ENCODE data around the gene CDH22. TPM values are rescaled to one million over a fixed set of nuclear protein-coding genes. Genes with fewer than 3 reads are reported as not detected.

Gene CDH22, protein sequence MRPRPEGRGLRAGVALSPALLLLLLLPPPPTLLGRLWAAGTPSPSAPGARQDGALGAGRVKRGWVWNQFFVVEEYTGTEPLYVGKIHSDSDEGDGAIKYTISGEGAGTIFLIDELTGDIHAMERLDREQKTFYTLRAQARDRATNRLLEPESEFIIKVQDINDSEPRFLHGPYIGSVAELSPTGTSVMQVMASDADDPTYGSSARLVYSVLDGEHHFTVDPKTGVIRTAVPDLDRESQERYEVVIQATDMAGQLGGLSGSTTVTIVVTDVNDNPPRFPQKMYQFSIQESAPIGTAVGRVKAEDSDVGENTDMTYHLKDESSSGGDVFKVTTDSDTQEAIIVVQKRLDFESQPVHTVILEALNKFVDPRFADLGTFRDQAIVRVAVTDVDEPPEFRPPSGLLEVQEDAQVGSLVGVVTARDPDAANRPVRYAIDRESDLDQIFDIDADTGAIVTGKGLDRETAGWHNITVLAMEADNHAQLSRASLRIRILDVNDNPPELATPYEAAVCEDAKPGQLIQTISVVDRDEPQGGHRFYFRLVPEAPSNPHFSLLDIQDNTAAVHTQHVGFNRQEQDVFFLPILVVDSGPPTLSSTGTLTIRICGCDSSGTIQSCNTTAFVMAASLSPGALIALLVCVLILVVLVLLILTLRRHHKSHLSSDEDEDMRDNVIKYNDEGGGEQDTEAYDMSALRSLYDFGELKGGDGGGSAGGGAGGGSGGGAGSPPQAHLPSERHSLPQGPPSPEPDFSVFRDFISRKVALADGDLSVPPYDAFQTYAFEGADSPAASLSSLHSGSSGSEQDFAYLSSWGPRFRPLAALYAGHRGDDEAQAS
- total RNA-seq (not detected), polyA plus RNA-seq (not detected)

DNA sequence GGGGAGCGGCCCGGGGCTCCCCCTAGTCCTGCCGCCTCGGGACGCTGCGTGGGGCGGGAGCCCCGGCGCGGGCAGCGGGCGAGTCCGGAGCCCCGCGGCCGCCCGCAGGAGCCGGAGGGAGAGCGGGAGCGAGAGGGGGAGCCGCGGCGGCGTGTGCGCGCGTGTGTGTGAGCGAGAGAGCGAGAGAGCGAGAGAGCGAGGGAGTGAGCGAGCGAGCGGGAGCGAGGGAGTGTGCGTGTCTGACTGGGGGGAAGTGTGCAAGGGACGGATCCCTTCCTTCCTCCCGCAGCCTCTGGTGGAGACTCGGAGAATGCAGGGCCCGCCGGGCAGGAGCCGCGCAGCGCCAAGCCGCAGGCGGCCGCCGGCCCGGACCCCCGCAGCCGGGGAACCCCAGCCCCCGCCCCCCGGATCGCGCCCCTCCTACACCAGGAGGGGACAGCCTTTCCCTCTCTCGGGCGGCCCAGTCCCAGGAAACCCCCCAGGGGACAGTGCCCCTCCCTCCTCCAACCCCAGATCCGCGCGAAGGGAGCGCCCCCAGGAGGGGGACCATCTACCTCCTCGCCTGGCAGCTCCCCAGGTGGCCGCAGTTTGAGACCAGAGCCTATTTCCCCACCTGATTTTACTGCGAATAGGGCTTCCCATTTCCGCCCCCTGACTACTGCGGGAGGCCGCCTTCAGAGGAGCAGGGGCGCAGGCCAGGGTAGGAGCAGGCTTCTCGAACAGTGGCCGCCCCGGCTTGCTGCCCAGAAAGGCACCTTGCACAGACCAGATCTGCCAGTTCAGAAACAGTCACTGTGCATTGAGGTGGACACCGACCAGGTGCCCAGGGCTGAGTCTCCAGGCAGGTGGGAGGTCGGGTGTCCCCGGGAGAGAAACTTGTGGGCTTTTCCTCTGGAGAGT, at the start of gene CDH22:
CDH22 (minus strand) TSS at position 241 of the 900 bp plus-strand sequence. CDS start 57,204 bp downstream, outside the sequence.
- Histone ChIP-seq H3K9me3 (ENCODE audit: control insufficient read depth in 2 of 2, low read length in 2 of 2) (no peaks in the 10 kb centered on the region), H3K36me3 (ENCODE audit: control insufficient read depth, insufficient read depth, low read length) (no peaks in the 10 kb centered on the region), H3K27ac (ENCODE audit: insufficient read depth, low read length, poor library complexity, severe bottlenecking) (no peak within 1 kb of the TSS), H3K4me1 (ENCODE audit: control insufficient read depth, insufficient read depth, low read length, poor library complexity, severe bottlenecking) (peaks cover 25% of the 10 kb centered on the region), H3K4me3 (ENCODE audit: low read depth, low read length) (no peak within 1 kb of the TSS), H3K27me3 (ENCODE audit: control insufficient read depth, insufficient read depth, low read length) (peaks cover 46% of the 10 kb centered on the region)
- Mint-ChIP-seq H3K4me3 (peak within 1 kb of the TSS; percentile 48 to 86 (median 74)), H3K4me1 (peaks cover 0 to 25% (median 14%) of the 10 kb centered on the region in 4 donors), H3K27ac (peak within 1 kb of the TSS in 1 of 3 donors; percentile 30), H3K27me3 (peaks cover 69% of the 10 kb centered on the region), H3K9me3 (peaks cover 0 to 2% (median 0%) of the 10 kb centered on the region in 7 donors), H3K36me3 (no peaks in the 10 kb centered on the region)
- DNase-seq (peak; percentile 10 to 29 (median 20)), ATAC-seq (ENCODE audit: low read depth in 2 of 2) (peak in 1 of 2 donors; percentile 30)

DNA sequence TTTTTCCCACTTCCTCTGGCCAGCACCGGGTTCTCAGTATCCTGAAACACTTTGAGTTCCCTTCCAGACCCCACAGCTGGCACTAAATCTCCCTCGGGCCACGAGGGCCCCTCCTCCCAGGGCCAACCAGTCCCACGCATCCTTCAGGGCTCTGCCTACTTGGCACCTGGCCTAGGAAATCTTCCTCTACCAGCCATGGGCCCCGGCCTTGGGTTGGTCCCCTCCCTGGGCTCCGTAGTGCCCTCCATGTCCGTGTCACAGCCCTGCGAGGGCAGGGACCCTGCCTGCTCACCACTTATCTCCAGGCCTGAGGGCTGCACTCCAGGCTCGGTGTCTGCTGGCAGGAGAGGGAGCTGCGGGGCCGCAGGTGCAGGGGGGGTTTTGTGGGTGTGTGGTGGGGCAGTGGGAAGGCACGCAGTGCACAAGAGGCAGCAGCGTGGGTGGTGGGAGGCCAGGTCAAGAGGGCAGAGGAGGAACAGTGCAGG, 48.8 kb upstream of the CDH22 start:
- Histone ChIP-seq H3K27me3 (ENCODE audit: control insufficient read depth, insufficient read depth, low read length) (no peaks in the 10 kb centered on the region), H3K9me3 (ENCODE audit: control insufficient read depth in 2 of 2, low read length in 2 of 2) (no peaks in the 10 kb centered on the region), H3K36me3 (ENCODE audit: control insufficient read depth, insufficient read depth, low read length) (peaks cover 42% of the 10 kb centered on the region), H3K4me3 (ENCODE audit: low read depth, low read length) (no peak overlapping the region), H3K4me1 (ENCODE audit: control insufficient read depth, insufficient read depth, low read length, poor library complexity, severe bottlenecking) (peaks cover 39% of the 10 kb centered on the region), H3K27ac (ENCODE audit: insufficient read depth, low read length, poor library complexity, severe bottlenecking) (peak overlapping the region; percentile 44)
- Mint-ChIP-seq H3K9me3 (no peaks in the 10 kb centered on the region), H3K4me1 (peaks cover 6 to 73% (median 40%) of the 10 kb centered on the region in 4 donors), H3K4me3 (peak overlapping the region in 1 of 4 donors; percentile 38), H3K27me3 (no peaks in the 10 kb centered on the region), H3K36me3 (peaks cover 15% of the 10 kb centered on the region), H3K27ac (peak overlapping the region; percentile 59 to 86 (median 71))
- DNase-seq (no peak), ATAC-seq (ENCODE audit: low read depth in 2 of 2) (peak in 1 of 2 donors; percentile 10)

DNA sequence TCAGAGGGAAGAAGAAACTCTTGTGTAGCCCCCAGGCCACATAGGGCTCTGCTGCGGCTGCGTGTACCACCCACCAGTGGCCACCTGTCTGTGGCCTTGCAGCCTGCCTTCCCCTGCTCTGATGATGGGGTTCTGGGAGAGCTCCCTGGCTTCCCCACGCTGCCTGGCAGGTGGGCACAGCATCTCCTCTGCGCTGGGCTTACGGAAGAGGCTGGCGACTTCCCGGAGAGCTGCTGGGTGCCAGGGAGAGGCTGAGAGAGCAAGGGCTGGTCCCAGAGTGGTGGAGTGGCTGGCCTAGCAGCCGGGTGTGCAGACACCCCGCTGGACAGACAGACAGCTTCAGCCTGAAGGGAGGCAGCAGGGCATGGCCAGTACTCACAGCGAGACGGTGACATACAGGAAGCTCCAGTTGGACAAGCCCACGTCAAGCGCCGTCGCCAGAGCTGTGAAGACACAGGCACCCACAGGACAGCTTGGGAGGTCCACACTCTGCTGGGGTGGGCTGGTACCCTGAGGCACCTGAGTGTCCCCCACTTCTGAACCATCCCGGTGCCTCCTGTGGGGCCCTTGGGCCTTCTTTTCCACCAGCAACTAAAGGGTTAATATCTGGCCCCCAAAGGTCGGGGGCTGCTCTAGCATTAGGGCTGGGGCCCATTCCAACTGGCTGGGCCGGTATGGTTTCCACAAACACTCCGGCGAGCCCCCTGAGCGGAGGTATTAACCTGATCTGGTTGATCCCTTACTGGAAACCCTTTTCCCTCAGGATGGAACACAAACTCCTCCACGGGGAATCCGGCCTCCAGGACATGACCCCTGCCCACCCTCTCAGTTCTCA, 48.1 kb upstream of the CDH22 start:
- no peaks in the 10 kb centered on the region for H3K27me3 ChIP-seq (ENCODE audit: control insufficient read depth, insufficient read depth, low read length)
- peaks cover 5 to 66% (median 34%) of the 10 kb centered on the region in 4 donors for H3K4me1 Mint-ChIP-seq
- H3K4me3 Mint-ChIP-seq = no peak overlapping the region
- peaks cover 15% of the 10 kb centered on the region for H3K36me3 Mint-ChIP-seq
- H3K4me3 ChIP-seq (ENCODE audit: low read depth, low read length) = no peak overlapping the region
- peaks cover 33% of the 10 kb centered on the region for H3K4me1 ChIP-seq (ENCODE audit: control insufficient read depth, insufficient read depth, low read length, poor library complexity, severe bottlenecking)
- H3K27me3 Mint-ChIP-seq = no peaks in the 10 kb centered on the region
- DNase-seq (no peak), ATAC-seq (ENCODE audit: low read depth in 2 of 2) (no peak)
- no peaks in the 10 kb centered on the region for H3K9me3 ChIP-seq (ENCODE audit: control insufficient read depth in 2 of 2, low read length in 2 of 2)
- peak overlapping the region; percentile 44 for H3K27ac ChIP-seq (ENCODE audit: insufficient read depth, low read length, poor library complexity, severe bottlenecking)
- no peaks in the 10 kb centered on the region for H3K9me3 Mint-ChIP-seq
- H3K36me3 ChIP-seq (ENCODE audit: control insufficient read depth, insufficient read depth, low read length) = peaks cover 45% of the 10 kb centered on the region
- peak overlapping the region in 2 of 3 donors; percentile 69 to 91 for H3K27ac Mint-ChIP-seq

DNA sequence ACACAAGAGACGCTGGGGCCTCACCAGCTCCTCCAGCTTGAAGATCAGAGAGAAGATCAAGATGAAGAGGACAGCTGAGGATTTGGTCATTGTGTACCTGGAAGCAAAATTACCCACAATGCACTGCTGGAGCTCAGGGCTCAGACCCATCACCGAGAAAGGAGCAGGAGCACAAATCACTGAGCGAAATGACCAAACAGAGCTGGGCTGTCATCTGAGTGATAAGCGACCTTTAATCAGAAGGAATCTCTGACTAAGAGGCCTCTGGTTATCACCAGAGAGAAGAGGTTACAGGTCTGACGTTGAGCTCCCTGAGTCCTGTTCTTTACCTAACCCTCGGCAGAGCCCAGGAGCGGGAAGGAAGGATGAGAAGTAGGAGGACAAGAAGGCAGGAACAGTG, 47.5 kb upstream of the CDH22 start:
- no peak overlapping the region for H3K4me3 ChIP-seq (ENCODE audit: low read depth, low read length)
- Mint-ChIP-seq H3K36me3 (peaks cover 13% of the 10 kb centered on the region), H3K9me3 (no peaks in the 10 kb centered on the region), H3K27ac (peak overlapping the region; percentile 48 to 91 (median 69)), H3K4me1 (peaks cover 0 to 60% (median 27%) of the 10 kb centered on the region in 4 donors), H3K4me3 (no peak overlapping the region), H3K27me3 (no peaks in the 10 kb centered on the region)
- peaks cover 27% of the 10 kb centered on the region for H3K4me1 ChIP-seq (ENCODE audit: control insufficient read depth, insufficient read depth, low read length, poor library complexity, severe bottlenecking)
- peaks cover 51% of the 10 kb centered on the region for H3K36me3 ChIP-seq (ENCODE audit: control insufficient read depth, insufficient read depth, low read length)
- no peaks in the 10 kb centered on the region for H3K27me3 ChIP-seq (ENCODE audit: control insufficient read depth, insufficient read depth, low read length)
- H3K9me3 ChIP-seq (ENCODE audit: control insufficient read depth in 2 of 2, low read length in 2 of 2) = no peaks in the 10 kb centered on the region
- DNase-seq (no peak), ATAC-seq (ENCODE audit: low read depth in 2 of 2) (no peak)
- H3K27ac ChIP-seq (ENCODE audit: insufficient read depth, low read length, poor library complexity, severe bottlenecking) = no peak overlapping the region

DNA sequence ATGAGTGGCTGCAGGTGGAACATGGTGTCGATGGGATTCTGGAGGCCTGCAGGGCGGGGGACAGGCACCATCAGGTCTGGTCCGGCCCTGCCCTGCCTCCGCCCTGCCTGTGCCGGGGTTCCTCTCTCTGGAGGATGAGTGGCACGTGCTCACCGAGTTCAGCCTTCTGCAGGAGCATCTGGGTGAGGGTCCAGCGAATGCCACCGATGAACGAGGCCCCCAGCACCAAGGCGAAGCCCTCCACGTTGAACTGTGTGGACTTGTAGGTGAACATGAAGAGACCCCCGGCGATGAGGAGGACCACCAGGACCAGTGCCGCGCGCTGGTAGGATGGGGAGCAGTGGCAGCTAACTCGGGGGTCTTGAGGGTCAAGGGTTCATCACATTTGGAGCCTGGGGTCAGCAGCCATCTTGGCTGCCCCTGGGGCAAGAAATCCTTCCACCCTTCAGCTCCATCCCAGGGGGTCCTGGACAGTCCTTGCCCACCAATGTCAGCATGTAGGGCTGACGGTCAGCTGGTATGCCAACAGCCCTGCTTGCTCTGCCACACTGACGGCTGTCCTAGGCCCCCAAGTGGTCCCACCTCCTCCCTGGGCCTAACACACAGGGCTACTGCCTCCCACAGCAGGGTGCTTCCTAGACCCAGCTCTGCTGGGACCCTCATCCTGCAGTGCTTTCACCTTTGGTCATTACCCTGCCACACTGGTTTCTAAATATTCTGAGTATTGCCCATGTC, 46.8 kb upstream of the CDH22 start:
- Mint-ChIP-seq H3K9me3 (no peaks in the 10 kb centered on the region), H3K4me1 (peaks cover 0 to 54% (median 26%) of the 10 kb centered on the region in 4 donors), H3K27ac (peak overlapping the region in 2 of 3 donors; percentile 69 to 91), H3K4me3 (no peak overlapping the region), H3K36me3 (peaks cover 13% of the 10 kb centered on the region), H3K27me3 (no peaks in the 10 kb centered on the region)
- DNase-seq = no peak
- Histone ChIP-seq H3K36me3 (ENCODE audit: control insufficient read depth, insufficient read depth, low read length) (peaks cover 53% of the 10 kb centered on the region), H3K27me3 (ENCODE audit: control insufficient read depth, insufficient read depth, low read length) (no peaks in the 10 kb centered on the region), H3K9me3 (ENCODE audit: control insufficient read depth in 2 of 2, low read length in 2 of 2) (no peaks in the 10 kb centered on the region), H3K4me1 (ENCODE audit: control insufficient read depth, insufficient read depth, low read length, poor library complexity, severe bottlenecking) (peaks cover 24% of the 10 kb centered on the region), H3K27ac (ENCODE audit: insufficient read depth, low read length, poor library complexity, severe bottlenecking) (no peak overlapping the region), H3K4me3 (ENCODE audit: low read depth, low read length) (no peak overlapping the region)
- no peak for ATAC-seq (ENCODE audit: low read depth in 2 of 2)

DNA sequence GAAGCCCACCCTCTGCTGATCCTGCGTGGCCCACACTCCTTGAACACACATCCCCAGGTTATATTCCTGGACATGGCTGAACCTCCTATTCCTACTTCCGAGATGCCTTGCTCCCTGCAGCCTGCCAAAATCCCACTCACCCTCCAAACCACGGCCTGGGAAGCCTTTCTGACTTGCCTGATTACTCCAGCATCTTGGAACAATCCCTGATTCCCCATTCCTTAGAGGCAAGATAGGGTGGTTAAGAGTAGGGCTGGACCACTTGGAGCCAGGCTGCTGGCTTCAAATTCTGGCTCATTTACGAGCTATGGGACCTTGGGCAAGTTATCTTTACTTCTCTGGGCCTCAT, 45.9 kb upstream of the CDH22 start:
- no peak for DNase-seq
- no peak overlapping the region for H3K4me3 Mint-ChIP-seq
- Histone ChIP-seq H3K27ac (ENCODE audit: insufficient read depth, low read length, poor library complexity, severe bottlenecking) (no peak overlapping the region), H3K27me3 (ENCODE audit: control insufficient read depth, insufficient read depth, low read length) (no peaks in the 10 kb centered on the region), H3K4me1 (ENCODE audit: control insufficient read depth, insufficient read depth, low read length, poor library complexity, severe bottlenecking) (peaks cover 18% of the 10 kb centered on the region), H3K4me3 (ENCODE audit: low read depth, low read length) (no peak overlapping the region), H3K36me3 (ENCODE audit: control insufficient read depth, insufficient read depth, low read length) (peaks cover 56% of the 10 kb centered on the region), H3K9me3 (ENCODE audit: control insufficient read depth in 2 of 2, low read length in 2 of 2) (no peaks in the 10 kb centered on the region)
- no peaks in the 10 kb centered on the region for H3K27me3 Mint-ChIP-seq
- peak overlapping the region in 1 of 3 donors; percentile 68 for H3K27ac Mint-ChIP-seq
- H3K9me3 Mint-ChIP-seq = no peaks in the 10 kb centered on the region
- peaks cover 14% of the 10 kb centered on the region for H3K36me3 Mint-ChIP-seq
- H3K4me1 Mint-ChIP-seq = peaks cover 0 to 48% (median 19%) of the 10 kb centered on the region in 4 donors
- ATAC-seq (ENCODE audit: low read depth in 2 of 2) = no peak
